Ishikawa (cell line): Measurements from ENCODE around the gene MROH8.

Source experiments
- CEBPB ChIP-seq: IDR thresholded peaks from 2 replicates; pipeline ENCODE4 v1.6.1; 2012
- CREB1 ChIP-seq: IDR thresholded peaks from 2 replicates; pipeline ENCODE4 v1.6.1; 2012; ENCODE audit warnings: low read depth
- EGR1 ChIP-seq: IDR thresholded peaks from 2 replicates; pipeline ENCODE4 v1.6.1; 2012
- EP300 ChIP-seq: IDR thresholded peaks from 2 replicates; pipeline ENCODE4 v1.6.1; 2012; ENCODE audit warnings: borderline replicate concordance
- FOXM1 ChIP-seq: IDR thresholded peaks from 2 replicates; pipeline ENCODE4 v1.6.1; 2012; ENCODE audit warnings: low read depth, borderline replicate concordance
- NFIC ChIP-seq: IDR thresholded peaks from 2 replicates; pipeline ENCODE4 v1.6.1; 2012
- RAD21 ChIP-seq: IDR thresholded peaks from 2 replicates; pipeline ENCODE4 v1.6.1; 2012; ENCODE audit warnings: low read depth
- TAF1 ChIP-seq: IDR thresholded peaks from 2 replicates; pipeline ENCODE4 v1.6.1; 2012; ENCODE audit warnings: low read depth, mild to moderate bottlenecking
- TCF12 ChIP-seq: IDR thresholded peaks from 2 replicates; pipeline ENCODE4 v1.6.1; 2012; ENCODE audit warnings: low read depth
- TEAD4 ChIP-seq: IDR thresholded peaks from 2 replicates; pipeline ENCODE4 v1.6.1; 2012
- YY1 ChIP-seq: IDR thresholded peaks from 2 replicates; pipeline ENCODE4 v1.6.1; 2012; ENCODE audit warnings: low read depth
- ZBTB7A ChIP-seq: IDR thresholded peaks from 2 replicates; pipeline ENCODE4 v1.6.1; 2012; ENCODE audit warnings: low read depth
- TF ChIP-seq, protein P1 (sequence below): IDR thresholded peaks from 2 replicates; pipeline ENCODE4 v1.6.1; 2012
- TF ChIP-seq, protein P2 (sequence below): IDR thresholded peaks from 2 replicates; pipeline ENCODE4 v1.6.1; 2012; ENCODE audit warnings: low read depth, mild to moderate bottlenecking
- TF ChIP-seq, protein P3 (sequence below): IDR thresholded peaks from 2 replicates; pipeline ENCODE4 v1.6.1; 2012

MROH8 gene

DNA sequence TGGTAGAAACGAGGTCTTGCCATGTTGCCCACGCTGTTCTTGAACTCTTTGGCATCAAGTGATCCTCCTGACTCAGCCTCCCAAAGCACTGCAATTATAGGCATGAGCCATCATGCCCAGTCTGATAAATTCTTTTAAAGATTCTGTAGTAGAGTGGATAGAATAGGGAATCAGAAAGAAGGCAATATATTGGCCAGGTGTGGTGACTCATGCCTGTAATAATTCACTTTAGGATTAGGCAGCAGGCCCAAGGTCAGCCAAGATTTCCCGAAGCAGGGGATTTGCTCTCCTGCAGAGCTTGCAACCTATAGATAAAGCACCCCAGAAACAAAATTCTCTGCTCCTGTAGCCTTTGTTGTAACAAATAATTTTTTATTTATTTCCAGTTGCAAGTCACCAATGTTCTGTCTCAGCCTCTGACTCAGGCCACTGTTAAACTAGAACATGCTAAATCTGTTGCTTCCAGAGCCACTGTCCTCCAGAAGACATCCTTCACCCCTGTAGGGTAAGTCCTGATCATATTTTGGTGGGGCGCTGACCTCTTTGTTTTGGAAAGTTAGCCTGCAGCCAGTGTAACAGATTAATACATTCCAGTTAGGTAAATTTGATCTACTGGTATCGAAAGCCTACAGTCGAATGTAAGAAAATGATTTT is 30.4 kb upstream of the MROH8 start:
- TF ChIP-seq EP300 (no peak), YY1 (no peak), CREB1 (no peak), TAF1 (no peak)
- TF ChIP-seq, protein P1, sequence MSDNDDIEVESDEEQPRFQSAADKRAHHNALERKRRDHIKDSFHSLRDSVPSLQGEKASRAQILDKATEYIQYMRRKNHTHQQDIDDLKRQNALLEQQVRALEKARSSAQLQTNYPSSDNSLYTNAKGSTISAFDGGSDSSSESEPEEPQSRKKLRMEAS, result no peak

DNA sequence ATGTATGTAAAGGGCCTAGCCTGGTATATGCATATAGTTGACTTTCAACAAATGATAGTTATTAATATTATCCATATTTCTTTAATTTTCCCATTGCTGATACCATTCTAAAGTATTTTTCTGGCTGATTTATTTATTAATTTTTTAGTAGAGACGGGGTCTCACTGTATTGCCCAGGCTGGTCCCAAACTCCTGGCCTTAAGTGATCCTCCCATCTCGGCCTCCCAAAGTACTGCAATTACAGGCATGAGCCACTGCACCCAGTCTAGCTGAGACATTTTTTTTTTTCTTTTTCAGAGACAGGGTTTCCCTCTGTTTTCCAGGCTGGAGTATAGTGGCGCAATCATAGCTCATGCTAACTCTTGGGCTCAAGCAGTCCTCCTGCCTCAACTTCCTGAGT is 29.8 kb upstream of the MROH8 start:
- TF ChIP-seq ZBTB7A (no peak), EGR1 (no peak), TAF1 (no peak), TCF12 (no peak), NFIC (no peak), CEBPB (no peak), FOXM1 (no peak), CREB1 (no peak), TEAD4 (no peak), EP300 (no peak), RAD21 (no peak), YY1 (no peak)
- TF ChIP-seq, protein P1, result no peak
- TF ChIP-seq, protein P2, sequence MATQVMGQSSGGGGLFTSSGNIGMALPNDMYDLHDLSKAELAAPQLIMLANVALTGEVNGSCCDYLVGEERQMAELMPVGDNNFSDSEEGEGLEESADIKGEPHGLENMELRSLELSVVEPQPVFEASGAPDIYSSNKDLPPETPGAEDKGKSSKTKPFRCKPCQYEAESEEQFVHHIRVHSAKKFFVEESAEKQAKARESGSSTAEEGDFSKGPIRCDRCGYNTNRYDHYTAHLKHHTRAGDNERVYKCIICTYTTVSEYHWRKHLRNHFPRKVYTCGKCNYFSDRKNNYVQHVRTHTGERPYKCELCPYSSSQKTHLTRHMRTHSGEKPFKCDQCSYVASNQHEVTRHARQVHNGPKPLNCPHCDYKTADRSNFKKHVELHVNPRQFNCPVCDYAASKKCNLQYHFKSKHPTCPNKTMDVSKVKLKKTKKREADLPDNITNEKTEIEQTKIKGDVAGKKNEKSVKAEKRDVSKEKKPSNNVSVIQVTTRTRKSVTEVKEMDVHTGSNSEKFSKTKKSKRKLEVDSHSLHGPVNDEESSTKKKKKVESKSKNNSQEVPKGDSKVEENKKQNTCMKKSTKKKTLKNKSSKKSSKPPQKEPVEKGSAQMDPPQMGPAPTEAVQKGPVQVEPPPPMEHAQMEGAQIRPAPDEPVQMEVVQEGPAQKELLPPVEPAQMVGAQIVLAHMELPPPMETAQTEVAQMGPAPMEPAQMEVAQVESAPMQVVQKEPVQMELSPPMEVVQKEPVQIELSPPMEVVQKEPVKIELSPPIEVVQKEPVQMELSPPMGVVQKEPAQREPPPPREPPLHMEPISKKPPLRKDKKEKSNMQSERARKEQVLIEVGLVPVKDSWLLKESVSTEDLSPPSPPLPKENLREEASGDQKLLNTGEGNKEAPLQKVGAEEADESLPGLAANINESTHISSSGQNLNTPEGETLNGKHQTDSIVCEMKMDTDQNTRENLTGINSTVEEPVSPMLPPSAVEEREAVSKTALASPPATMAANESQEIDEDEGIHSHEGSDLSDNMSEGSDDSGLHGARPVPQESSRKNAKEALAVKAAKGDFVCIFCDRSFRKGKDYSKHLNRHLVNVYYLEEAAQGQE, result no peak
- TF ChIP-seq, protein P3, sequence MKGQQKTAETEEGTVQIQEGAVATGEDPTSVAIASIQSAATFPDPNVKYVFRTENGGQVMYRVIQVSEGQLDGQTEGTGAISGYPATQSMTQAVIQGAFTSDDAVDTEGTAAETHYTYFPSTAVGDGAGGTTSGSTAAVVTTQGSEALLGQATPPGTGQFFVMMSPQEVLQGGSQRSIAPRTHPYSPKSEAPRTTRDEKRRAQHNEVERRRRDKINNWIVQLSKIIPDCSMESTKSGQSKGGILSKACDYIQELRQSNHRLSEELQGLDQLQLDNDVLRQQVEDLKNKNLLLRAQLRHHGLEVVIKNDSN, result no peak

DNA sequence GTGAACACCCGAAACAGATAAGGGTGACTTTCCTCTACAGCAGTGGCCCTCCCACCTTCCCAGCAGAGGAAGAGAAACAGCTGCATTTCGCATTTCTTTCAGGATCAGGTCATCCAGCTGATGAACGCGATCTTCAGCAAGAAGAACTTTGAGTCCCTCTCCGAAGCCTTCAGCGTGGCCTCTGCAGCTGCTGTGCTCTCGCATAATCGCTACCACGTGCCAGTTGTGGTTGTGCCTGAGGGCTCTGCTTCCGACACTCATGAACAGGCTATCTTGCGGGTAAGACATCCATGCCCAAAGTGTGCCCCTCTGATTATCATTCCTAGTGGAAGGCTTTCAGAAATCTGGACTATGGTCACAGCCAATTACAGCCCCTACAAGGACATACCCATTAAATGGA is 27.8 kb upstream of the MROH8 start:
- TF ChIP-seq, protein P1, result no peak
- TF ChIP-seq TAF1 (no peak), YY1 (no peak), NFIC (no peak), FOXM1 (no peak), TEAD4 (no peak), CREB1 (no peak), EP300 (no peak), TCF12 (no peak), ZBTB7A (no peak), CEBPB (no peak), RAD21 (no peak)
- TF ChIP-seq, protein P3, result no peak
- TF ChIP-seq, protein P2, result no peak

DNA sequence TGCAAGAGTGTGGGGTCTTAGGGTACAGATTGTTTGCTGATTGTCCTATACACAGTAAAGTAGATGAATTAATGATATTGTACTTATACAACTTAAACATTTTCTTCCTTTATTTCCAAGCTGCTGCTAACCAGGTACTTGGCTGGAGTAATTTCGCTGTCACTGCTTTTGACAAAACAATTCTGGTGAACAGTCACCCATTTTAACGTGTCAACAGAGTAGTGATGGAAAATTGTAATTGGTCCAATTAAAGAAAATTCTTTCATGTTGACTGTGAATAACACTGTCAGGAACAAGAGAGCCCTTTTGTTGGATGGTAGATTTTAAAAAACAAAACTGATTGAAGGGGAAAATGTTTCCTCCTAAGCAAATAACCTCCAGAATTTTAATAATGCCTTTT is 26.4 kb upstream of the MROH8 start:
- TF ChIP-seq, protein P3, result no peak
- TF ChIP-seq EGR1 (no peak), EP300 (no peak), RAD21 (no peak), FOXM1 (no peak)

DNA sequence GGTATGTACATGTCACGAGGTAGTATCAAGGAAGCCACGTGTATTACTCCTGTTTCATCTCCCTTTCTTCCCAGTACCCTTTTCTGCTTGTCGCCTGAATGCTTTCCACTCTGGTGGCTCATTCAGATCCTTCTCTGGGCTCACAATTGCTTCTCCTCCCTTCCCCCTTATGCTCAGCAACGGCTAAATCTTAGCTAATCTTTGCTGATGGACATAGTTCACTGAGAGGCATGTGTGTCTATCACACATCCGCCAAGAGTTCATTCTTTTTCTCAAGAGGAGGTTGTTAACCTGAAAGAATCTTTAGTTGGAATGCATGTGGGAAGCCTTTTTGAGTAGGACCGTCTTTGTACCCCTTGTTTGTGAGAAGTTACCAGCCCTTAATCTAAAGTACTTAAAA is 25.8 kb upstream of the MROH8 start:
- TF ChIP-seq TEAD4 (no peak), EP300 (no peak), EGR1 (no peak), ZBTB7A (no peak), YY1 (no peak), CREB1 (no peak), TCF12 (no peak), FOXM1 (no peak)
- TF ChIP-seq, protein P3, result no peak
